ENCODE results near the gene PREPL. TPM values are rescaled to one million over a fixed set of nuclear protein-coding genes. Genes with fewer than 3 reads are reported as not detected.
"Not testable (repeated sequence)": the region's sequence is repeated elsewhere in the genome, so short reads cannot be mapped to it uniquely, and the experiment has no call there.

Gene PREPL
- total RNA-seq, 1 experiment from 2014 or later = 39.2 TPM

DNA sequence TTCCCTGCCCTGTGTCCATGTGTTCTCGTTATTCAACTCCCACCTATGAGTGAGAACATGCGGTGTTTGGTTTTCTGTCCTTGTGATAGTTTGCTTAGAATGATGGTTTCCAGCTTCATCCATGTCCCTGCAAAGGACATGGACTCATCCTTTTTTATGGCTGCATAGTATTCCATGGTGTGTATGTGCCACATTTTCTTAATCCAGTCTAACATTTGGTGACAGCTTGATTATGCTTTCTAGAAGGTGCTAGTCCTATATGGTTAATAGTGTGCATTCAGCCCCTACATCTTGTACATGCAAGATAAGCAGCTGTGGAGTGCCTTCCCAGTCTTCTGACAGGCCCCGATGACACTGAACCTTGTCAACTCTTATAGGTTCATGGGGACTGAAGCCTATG is 57.5 kb downstream of the PREPL start:
- in situ Hi-C loops (cut with HindIII; ENCODE audit: low sequenced_read_pairs); DNase-seq (ENCODE audit: low spot score): not testable (repeated sequence)

DNA sequence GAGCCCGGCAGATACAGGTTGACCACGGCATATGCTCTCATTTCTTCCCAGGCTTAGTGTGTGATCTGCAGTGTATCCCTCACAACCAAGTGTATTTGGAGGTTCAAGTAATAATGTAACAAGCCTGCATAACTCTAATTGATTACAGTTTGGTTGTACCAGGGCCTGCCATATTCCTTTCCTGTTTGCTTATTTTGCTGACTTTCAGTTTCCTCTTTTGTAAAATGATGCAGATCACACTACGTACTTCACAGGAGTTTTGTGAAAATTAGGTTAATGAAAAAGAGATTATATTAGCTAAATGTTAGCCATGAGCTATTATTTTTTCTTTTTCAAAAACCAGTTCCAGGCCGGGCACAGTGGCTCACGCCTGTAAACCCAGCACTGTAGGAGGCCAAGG is 60.2 kb downstream of the PREPL start:
- in situ Hi-C loops (cut with HindIII; ENCODE audit: low sequenced_read_pairs) = no loop called here
- DNase-seq (ENCODE audit: low spot score) = no peak

DNA sequence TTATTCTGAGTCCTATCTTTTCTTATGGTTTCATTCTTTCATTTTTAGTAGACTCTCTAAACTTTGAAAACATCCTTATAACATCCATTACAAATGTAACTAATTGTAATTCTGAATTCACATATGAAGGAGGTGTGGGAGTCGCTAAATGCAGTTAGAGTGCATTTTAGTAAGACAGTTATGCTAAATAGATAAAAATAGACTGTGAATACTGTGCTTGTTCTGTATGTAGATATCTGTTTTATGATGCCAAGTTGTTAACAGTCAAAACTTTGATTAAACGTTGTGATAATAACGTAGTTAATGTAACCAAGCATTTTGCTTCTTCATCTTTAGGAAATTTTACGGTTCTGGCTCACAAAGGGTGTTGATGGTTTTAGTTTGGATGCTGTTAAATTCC is 61.7 kb downstream of the PREPL start:
- in situ Hi-C loops (cut with HindIII; ENCODE audit: low sequenced_read_pairs) = no loop called here
- DNase-seq (ENCODE audit: low spot score) = no peak

DNA sequence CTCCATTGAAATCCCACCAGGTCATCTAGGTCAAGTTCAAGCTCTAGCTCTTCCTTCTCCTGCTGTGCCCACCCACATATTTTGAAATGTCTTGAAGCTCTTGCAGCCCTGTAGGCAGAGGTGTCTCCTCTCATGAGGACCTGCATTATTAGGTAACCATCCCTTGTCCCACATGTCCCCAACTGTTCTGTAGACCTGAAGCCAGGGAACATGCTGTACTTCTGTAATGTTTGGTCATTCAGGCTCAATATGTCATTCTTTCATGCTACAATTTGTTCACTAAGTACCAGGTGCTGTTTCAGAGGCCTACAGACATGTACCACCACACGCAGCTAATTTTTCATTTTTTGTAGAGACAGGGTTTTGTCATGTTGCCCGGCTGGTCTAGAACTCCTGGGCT is 63.9 kb downstream of the PREPL start:
- in situ Hi-C loops (cut with HindIII; ENCODE audit: low sequenced_read_pairs) = no loop called here
- no peak for DNase-seq (ENCODE audit: low spot score)

DNA sequence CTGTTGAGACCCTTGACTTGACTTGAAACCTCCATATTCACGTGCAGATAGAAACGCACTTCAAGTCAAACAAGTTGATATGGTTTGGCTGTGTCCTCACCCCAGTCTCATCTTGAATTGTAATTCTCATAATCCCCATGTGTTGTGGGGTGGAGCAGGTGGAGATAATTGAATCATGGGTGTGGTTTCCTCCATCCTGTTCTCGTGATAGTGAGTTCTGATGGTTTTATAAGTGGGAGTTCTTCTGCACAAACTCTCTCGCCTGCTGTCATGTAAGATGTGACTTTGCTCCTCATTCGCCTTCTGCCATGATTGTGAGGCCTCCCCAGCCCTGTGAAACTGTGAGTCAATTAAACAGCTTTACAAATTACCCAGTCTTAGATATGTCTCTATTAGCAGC is 64.6 kb downstream of the PREPL start:
- DNase-seq (ENCODE audit: low spot score) = no peak
- in situ Hi-C loops (cut with HindIII; ENCODE audit: low sequenced_read_pairs) = no loop called here

DNA sequence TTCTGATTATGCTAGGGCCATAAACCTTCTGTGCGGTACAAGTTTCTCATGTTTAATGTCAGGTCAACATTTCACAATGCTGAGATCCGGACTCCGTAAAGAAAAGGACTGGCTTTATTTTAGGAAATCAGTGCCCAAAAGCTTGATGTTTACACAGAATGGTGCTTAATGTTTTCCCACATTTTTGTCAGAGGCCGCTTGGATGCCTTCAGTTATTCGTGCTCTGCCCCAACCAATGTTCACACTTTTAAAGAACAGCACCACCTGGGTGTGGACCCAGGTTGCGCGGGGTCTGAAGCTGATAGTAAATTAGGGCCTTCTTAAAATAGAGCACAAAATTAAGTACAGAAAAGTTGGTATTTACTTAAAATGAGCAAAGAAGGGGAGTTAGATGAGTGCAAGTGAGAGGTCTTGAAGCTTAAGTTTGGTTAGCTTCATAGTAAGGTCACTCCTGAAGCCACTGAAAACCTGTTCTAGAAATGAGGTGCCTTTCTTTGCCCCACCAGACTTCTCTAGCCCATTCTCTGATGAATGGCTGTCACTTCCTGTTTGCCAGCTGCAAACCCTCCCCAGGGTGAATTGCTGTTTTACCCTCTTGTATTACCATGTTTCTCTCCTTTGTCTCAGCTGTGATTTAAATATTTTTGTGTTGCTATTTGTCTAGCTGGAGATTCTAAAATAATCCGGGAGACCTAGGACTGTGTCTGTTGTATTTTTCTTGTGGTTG is 65.5 kb downstream of the PREPL start:
- DNase-seq (ENCODE audit: low spot score) = no peak
- in situ Hi-C loops (cut with HindIII; ENCODE audit: low sequenced_read_pairs) = no loop called here

DNA sequence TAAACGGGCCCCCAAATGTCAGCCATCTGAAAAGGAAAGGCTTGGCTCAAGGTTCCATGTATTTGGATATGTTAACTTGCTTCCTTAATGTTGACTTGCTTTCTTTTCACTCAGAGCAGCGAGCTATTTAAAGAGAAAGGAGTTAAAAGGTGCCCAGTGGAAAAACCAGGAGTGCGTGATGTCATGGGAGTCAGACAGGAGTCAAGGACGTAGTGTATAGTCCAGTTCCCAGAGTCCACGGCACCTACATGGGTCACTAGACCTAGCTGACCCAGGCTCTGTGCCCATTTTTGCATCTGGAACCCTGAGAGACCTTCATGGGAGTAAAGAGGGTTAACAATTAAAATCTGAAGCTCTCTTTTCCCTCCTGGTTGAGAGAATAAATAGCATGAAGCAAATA is 66.2 kb downstream of the PREPL start:
- no peak for DNase-seq (ENCODE audit: low spot score)
- in situ Hi-C loops (cut with HindIII; ENCODE audit: low sequenced_read_pairs) = no loop called here

DNA sequence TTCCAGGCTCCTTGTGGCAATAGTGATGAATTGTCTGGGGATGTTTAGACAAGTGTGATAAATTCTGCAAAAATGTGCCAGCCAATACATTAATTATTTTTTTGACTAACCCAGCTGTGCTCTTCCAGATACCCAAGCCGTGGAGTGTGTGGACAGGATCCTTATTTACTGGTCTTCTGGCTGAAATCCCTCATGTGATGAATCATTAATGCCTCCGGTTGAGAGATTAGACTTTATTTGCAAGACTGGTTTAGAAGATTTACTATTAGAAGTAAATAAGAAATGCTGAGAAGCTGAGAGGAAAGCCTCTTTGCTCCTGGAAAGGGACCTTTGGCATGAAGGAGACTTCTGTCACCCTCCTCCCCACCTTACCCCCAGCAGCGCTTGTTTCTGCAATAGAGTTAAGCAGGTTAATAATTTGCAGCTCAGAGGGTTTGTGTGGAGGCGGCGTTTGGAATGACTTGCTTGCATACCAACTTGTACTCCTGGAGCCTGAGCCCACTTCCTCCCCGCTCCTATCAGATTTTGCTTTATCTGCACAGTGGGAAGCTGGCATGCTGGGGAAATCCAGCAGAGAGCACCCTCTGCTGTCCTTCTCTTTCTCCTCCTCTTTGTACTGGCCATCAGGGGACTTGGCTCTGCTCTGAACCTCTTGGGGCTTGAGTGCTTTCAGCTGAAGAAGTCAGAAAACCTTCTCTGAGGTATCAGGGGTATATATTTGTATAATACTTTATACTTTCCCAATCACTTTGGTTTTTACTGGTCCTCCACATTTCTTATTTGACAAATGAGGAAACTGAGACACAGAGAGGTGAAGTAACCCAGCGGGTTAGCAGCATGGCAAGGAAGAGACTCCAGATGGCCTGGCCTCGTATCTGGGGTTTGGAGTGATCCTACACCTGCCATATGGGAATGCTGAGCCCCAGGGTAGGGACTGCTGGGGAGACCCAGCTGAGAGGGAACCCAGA is 69.7 kb downstream of the PREPL start:
- in situ Hi-C loops (cut with HindIII; ENCODE audit: low sequenced_read_pairs) = no loop called here
- peak; percentile 48 for DNase-seq (ENCODE audit: low spot score)

DNA sequence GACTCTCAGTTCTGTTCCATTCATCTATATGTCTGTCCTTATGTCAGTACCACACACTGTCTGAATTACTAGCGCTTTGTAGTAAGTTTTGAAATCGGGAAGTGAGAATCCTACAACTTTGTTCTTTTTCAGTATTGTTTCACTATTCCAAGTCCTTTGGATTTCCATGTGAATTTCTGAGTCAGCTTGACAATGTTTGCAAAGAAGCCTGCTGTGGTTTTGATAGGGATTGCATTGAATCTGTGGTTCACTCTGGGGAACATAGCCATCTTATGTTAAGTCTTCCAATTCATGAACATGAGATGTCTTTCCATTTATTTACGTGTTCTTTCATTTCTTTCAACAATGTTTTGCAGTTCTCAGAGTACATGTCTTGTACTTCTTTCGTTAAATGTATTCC is 71.0 kb downstream of the PREPL start:
- DNase-seq (ENCODE audit: low spot score) = no peak

DNA sequence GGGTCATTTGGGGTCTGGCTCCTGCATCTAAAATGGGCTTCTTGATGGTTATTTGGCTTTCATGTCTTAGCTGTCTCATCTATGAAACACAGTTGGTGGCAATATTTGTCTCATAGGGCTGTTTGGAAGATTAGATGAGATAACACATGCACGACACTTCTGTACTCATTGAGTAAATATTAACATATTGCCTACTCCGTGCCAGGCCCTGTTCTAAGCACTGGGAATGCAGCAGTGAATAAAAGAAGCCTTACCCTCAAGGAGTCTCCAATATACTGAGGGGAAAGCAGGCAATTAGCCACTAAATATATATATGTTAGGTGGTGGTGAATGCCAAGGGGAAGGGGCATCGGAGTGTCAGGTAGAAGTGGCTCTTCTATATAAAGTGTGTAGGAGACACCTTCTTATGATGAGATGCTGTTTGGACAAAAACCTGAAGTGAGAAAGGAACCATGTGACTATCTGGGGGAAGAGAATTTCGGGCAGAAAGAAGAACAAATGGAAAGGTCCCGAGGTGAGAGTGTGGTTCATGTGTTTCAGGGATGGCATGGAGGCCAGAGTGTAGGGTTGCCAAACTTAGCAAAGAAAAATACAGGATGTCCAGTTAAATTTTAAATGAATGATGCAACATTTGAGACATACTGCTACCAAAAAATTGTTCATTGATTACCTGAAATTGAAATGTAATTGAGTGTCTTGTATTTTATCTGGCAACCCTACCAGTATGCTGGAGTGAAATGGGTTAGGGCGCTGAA is 74.2 kb downstream of the PREPL start:
- in situ Hi-C loops (cut with HindIII; ENCODE audit: low sequenced_read_pairs) = no loop called here
- no peak for DNase-seq (ENCODE audit: low spot score)

More for the DNA sequence above, 71.0 kb downstream of the PREPL start:
- in situ Hi-C loops (cut with HindIII; ENCODE audit: low sequenced_read_pairs) = no loop called here

DNA sequence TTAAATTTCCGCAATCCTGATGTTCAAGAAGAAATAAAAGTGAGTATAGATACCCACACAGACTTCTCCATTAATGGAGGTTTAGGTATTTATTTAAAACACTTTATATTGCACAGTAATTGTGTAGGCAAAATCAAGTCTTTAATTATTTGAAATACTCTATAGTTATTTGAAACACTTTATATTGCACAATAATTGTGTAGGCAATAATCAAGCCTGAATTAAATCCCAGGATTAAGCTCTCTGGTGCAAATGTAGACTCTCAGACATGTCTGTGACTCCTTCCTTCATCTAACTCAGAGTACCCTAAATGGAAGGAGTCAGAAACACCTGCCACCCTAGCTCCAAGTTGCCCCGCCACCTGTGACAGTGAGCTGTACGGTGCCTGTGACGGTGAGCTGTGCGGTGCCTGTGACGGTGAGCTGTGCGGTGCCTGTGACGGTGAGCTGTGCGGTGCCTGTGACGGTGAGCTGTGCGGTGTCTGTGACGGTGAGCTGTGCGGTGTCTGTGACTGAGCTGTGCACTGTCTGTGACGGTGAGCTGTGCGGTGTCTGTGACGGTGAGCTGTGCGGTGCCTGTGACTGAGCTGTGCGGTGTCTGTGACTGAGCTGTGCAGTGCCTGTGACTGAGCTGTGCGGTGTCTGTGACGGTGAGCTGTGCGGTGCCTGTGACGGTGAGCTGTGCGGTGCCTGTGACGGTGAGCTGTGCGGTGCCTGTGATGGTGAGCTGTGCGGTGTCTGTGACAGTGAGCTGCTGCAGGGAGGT is 75.0 kb downstream of the PREPL start:
- in situ Hi-C loops (cut with HindIII; ENCODE audit: low sequenced_read_pairs) = no loop called here
- DNase-seq (ENCODE audit: low spot score) = no peak

DNA sequence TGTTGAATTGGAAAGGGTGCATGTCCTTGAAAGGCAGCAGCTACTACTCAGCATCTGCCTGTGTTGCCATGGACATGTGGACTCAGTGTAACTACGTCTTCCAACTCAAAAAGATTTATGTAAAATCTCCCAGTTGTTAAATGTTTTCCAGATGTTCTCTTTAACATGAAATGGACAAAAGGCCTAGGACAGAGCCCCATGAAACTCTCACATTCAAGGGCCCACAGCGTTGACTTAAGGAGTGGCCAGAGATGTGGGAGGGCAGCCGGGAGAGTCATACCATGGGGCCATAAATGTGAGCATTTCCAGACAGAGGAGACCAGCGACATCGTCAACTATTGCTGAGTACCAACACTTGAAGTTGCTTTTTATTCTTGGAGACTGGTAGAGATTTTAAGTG is 76.1 kb downstream of the PREPL start:
- DNase-seq (ENCODE audit: low spot score) = no peak

DNA sequence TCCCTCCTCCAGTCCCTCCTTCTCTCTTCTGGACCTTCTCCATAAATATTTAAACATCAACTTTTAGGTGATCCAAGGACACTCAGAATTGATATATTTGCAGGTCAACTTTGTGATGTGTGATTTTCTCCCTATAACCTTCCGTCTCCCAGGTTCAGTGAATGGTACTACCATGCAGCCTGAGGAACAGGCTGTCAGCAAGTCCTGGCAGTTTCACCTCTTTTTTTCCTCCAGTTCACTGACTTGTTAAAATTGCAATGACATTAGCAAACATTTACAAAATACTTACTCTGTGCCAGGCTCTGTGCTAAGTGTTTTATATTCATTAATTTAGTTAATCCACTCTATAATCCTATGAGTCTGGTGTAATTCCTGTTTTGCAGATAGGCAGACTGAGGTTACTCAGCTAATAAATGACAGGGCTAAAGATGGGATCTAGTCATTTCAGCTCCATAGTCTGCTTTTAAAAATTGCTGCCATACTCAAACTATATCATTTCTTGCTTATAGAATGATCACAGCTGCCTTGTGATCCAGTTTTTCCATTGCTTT is 78.1 kb downstream of the PREPL start:
- no peak for DNase-seq (ENCODE audit: low spot score)
- in situ Hi-C loops (cut with HindIII; ENCODE audit: low sequenced_read_pairs) = no loop called here

More for the DNA sequence above, 76.1 kb downstream of the PREPL start:
- in situ Hi-C loops (cut with HindIII; ENCODE audit: low sequenced_read_pairs) = no loop called here

DNA sequence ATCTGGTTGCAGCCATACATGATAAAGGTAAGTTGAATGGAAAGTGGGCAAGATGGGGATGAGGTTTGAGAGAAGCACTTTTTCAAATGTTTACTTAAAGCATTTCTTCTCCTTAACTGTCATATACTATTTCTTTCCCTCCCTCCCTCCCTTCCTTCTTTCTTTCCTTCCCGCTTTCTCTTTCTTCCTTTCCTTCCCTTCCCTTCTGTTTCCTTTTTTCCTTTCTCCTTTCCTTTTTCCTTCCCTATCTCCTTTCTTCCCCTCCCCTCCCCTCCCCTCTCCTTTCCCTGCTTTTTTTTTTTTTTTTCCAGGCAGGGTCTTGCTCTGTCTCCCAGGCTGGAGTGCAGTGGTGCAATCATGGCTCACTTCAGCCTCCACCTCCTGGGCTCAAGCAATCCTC is 80.4 kb downstream of the PREPL start:
- no peak for DNase-seq (ENCODE audit: low spot score)
- in situ Hi-C loops (cut with HindIII; ENCODE audit: low sequenced_read_pairs) = no loop called here

DNA sequence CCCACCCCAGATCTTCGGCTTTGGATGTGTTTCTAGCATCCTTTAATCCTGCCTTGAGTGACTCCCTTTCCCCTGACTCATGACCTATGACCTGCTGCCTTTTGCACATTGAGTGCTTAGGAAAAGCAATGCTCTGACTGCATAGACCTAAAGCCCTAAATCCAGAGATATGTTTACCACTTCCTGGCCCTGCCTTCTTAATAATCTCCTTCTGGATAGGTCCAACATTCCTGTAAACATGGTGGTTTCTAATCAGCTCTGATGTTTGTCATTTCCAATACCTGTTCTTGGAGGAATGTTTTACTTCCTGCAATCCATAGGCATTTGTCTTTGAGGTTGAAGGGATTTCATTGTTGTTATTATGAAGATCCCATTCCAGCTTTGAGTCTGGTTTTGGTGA is 83.8 kb downstream of the PREPL start:
- in situ Hi-C loops (cut with HindIII; ENCODE audit: low sequenced_read_pairs) = no loop called here
- no peak for DNase-seq (ENCODE audit: low spot score)

DNA sequence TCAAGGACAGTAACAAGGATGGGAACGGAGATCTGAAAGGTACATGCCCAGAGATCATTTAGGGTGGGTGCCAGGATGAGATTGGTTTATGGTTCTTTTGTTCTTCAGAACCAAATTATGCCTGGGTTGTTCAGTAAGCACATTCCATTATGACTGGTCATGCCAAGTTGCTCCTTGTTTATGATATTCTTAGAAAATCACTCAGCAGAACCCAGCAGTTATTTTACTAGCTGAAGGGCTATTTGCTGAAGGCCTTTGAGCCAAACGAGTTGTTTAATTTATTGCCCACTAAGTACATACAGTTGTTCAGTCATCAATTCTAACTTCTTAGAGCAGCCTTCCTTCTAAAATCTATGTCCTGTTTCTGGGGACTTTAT is 85.4 kb downstream of the PREPL start:
- in situ Hi-C loops (cut with HindIII; ENCODE audit: low sequenced_read_pairs) = no loop called here
- DNase-seq (ENCODE audit: low spot score) = no peak

DNA sequence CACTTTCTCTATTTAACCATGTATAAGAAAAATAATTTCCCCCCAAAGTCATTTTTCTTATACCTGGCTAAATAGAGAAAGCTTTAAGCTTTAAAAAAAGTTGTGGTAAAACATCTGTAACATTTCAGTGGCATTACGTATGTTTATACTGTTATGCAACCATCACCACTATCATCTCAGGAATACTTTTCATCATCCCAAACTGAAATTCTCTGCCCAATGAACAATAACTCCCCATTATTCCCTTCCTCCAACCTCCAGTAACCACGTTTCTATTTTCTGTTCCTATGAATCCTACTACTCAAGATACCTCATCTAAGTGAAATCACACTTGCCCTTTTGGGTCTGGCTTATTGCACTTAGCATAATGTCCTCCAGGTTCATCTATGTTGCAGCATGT is 87.7 kb downstream of the PREPL start:
- in situ Hi-C loops (cut with HindIII; ENCODE audit: low sequenced_read_pairs) = no loop called here
- no peak for DNase-seq (ENCODE audit: low spot score)

DNA sequence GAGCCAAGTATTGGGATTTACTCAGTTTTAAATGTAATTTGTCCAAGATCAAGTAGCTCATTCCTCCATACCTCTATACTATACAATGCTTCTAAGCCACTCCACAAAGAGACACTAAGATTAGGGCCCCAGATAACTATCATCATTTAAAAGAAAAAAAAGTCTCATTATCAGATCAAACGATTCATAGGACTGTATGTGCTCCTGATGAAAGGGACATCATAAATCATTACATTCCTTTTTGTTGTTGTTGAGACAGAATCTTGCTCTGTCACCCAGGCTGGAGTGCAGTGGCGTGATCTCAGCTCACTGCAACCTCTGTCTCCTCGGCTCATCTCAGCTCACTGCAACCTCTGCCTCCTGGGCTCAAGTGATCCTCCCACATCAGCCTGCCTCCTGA is 88.2 kb downstream of the PREPL start:
- in situ Hi-C loops (cut with HindIII; ENCODE audit: low sequenced_read_pairs) = no loop called here
- DNase-seq (ENCODE audit: low spot score) = no peak

DNA sequence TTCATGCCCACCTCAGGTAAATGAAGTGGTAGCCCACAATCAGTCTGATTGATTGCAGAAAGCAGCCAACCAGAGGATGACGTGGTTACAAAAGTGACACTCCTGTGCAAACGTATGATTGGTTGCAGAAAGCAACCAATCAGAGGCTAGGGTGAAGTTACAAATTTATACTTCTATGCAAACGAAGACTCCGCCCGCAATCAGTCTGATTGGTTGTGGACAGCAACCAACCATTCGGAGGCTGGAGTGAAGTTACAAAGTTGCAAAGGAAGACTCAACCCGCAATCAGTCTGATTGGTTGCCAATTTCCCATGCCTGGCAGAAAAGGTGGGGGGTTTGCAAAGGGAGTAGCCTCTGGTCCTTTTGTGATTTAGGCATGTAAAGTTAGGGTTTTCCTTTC is 90.0 kb downstream of the PREPL start:
- DNase-seq (ENCODE audit: low spot score) = no peak
- in situ Hi-C loops (cut with HindIII; ENCODE audit: low sequenced_read_pairs) = no loop called here
